HG02981 (cell line): ENCODE results near the gene AHCY.
"Not testable (repeated sequence)": the region's sequence is repeated elsewhere in the genome, so short reads cannot be mapped to it uniquely, and the experiment has no call there.

Experiments
- ATAC-seq: cut with Tn5 transposase; IDR thresholded peaks from one replicate; pipeline ENCODE4 v1.9.1; 2021; ENCODE audit warnings: mild to moderate bottlenecking, moderate library complexity; ENCODE audit not compliant: unreplicated experiment

The AHCY gene

DNA sequence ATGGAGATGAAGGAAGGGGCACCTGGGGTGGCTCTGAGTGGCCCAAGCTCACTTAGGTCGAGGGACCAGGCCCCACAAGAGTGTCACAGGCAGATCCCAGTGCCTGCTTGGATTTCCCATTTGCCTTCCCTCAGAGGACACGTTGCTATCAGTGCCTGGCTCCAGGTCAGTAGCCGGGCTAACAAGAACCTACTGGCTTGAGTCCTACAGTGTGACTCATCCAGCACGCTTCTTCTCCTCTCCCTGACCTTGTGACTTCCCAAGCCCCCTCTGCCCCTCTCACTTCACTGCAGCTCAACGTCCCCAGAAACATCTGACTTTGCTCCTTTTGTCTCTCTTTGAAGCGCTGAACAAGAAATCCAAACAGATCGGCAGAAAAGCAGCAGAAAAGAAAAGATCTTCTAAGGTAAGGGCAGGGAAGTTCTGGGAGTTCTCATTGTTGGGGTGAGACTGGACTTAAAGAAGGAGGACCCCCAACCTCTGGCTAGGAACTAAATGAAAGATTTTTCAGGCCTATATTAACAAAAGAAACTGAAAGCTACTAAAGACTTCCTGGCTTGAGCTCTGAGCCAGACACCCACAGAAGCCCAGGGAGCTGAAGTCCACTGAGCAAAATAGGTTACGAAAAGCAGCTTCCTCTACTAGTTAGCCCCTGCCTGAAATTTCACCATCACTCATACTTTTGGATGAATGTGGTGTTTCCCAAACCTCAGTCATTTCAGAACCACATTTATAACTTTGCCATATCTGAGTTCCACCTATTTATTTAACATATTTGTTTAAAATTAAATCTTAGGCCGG is 40.5 kb downstream of the AHCY start:
- no peak for ATAC-seq

DNA sequence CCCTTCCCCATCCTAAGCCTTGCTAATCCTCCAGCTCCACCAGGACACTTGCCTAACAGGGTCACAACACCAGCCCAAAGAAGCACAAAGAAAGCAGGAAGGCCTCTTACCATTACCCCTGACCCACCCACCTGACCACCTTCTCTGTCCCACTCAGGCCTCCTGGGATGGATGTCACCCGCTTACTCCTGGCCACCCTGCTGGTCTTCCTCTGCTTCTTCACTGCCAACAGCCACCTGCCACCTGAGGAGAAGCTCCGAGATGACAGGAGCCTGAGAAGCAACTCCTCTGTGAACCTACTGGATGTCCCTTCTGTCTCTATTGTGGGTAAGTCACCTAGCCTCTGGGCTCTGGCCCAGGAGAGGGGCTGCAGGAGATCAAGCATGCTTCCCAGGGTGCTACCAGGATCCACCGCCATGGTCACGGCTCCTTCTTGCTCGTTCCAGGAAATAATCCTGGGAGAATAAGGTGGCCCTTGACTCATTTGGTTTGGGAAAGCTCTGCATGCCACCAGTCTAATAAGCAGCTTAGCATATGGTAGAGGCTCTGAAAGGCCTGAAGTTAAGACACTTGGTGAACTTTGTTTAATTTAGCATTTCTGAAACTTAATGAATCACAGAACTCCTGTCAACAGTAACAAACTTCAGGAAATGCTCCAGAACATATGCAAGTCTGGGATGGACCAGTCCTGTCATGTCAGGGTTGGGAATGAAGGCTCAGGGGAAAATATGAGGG is 42.8 kb downstream of the AHCY start:
- no peak for ATAC-seq

DNA sequence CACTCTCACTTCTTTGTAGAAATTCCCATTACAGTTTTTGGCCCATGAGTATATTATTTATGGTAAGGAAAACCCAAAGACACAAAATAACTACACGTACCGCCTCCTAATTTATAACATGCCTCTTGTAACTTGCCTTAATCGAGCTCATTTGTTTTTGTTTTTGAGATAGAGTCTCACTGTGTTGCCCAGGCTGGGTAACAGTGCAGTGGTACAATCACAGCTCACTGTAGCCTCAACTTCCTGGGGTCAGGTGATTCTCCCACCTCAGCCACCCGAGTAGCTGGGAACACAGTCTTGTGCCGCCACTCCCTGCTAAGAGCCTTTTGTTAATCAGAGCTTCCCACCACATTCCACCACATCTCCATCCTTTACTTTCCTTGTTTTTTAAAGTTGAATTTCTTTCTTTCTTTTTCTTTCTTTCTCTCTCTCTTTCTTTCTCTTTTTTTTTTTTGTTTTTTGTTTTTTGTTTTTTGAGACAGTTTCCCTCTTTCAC is 46.5 kb downstream of the AHCY start:
- ATAC-seq, result no peak

DNA sequence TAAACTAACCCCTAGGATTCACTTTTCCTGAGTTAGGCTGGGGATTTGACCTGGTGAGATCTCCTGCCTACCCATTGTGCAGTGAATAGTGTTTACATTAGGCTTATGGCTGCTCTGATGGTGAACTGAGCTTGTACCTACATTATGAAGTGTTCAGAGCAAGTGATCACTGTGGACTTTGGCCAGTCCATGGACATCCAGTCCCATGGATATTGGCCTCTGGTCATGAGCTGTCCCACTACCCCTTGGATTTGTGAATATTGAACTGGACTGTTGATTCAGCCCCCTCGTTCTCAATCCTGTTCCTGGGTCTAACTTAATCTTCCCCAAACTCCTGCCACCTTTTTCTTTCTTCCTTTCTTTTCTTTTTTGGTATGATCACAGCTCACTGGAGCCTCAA is 48.2 kb downstream of the AHCY start:
- ATAC-seq, result no peak

DNA sequence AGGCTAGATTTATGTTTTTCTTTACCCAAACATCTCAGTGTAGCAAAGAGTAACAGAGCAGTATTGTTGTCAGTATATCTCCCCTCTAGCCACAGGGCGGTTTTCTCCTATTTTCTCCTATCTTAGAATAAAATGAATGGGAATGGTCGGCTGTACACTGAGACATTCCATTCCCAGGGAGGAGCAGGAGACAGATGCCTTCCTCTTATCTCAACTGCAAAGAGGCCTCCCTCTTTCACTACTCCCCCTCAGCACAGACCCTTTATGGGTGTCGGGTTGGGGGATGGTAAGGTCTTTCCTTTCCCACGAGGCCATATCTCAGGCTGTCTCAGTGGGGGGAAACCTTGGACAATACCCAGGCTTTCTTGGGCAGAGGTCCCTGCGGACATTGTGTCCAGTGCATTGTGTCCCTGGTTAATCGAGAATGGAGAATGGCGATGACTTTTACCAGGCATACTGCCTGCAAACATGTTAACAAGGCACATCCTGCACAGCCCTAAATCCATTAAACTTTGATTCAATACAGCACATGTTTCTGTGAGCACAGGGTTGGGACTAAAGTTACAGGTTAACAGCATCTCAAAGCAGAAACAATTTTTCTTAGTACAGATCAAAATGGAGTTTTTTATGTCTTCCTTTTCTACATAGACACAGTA is 50.6 kb downstream of the AHCY start:
- ATAC-seq, result not testable (repeated sequence)

DNA sequence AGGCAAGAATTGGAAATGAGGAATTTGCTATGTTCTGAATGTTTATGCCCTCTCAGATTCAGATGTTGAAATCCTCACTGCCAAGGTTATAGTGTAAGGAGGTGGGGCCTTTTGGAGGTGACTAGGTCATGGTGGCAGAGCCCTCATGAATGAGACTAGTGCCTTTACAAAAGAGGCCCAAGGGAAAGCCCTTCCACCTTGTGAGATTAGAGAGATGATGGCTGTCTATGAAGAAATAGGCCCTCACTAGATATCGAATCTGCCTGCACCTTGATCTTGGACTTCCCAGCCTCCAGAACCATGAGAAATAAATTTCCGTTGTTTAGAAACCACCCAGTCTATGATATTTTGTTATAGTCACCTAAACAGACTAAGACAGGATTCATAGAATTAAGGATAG is 51.5 kb downstream of the AHCY start:
- no peak for ATAC-seq

DNA sequence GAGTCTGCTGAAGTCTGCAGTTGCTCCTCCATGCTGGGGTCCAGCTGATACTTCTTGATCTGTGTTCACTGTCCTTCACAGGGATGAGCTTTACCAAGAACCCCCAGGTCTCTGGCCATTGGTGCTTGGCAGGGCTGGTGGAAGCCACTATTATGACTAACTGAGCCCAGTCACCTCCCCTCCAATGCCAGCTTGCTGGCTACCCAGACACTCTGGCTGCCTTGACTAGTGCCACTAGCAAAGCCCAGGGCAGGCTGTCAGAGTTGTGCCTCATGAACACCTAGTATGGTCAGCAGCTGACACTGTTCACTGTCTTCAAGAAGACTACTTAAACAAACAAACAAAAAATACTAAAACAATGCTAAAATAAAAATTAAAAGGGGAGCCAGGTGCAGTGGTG is 53.1 kb downstream of the AHCY start:
- ATAC-seq, result no peak

DNA sequence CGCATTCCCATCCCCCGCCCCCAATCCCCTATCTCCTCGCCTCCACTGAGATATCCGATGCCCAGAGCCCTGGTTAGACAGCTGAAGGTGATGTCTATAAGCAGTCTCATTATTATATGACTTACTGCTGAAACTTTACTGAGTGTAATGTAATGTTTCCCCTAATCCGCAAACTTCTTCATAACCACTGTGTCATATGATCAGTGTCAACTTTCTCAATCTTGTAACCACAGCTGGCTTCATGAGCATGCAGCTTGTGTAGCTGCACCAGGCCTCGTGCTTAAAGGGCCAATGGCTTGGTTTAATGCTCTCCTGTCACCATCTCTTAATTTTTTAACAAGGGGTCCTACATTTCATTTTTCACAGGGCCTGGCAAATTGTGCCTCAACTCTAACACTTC is 53.9 kb downstream of the AHCY start:
- ATAC-seq, result peak; percentile 48

DNA sequence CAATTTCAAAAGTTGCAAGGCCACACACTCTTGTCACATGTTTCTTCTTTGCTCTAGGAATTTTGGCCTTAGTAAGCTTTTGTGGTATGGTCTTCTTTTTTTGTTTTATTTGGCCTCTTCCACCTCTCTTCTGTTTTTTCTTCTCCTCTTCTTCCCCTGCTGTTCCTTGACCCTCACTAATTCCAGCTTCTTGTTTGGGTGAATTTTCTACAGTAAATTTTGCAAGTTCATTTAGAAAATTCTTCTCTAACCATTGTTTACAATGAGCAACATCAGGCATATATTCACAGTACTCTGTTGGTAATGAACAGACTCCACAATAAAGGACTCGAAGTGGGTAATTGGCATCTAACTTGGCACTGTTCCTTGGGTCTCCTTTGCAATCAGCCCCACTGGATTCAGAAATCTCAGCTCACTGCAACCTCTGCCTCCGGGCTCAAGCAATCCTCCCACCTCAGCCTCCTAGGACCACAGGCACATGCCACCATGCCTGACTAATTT is 57.0 kb downstream of the AHCY start:
- ATAC-seq, result no peak

DNA sequence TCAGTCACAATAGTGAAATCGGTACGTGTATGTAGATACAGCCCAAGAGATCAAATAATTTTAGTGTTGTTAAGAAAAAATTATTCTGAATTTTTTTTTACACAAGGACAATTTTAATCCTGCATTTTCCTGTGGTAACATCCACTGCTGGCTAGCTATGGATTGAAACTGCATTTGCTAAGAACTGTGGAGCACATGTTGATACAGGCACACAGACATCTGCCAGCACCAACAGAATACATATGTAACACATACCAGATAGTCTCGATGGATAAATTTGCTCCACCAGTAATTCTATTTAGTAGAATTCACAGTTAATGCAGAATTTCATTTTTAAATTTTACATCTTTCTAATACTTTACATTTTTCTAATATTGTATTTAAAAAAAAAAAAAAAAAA is 59.8 kb downstream of the AHCY start:
- ATAC-seq, result no peak

DNA sequence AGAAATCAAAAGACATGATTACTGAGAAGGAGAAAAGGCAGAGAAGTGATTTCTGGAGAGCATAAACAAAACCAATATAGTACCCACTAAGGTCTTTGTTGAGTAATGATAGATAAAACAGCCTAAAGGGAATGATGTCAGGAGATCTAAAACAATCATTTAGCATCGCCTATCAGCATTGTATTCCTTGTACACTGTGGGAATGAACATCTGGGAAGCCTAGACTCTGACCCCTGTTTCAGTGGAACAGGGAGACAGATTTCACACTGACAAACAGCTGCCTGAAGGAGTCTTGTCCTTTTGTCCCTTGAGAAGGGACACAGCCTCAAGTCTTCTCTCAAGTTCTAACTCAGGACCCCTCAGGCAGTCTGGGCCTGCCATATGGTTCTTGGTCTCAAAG is 60.3 kb downstream of the AHCY start:
- no peak for ATAC-seq

DNA sequence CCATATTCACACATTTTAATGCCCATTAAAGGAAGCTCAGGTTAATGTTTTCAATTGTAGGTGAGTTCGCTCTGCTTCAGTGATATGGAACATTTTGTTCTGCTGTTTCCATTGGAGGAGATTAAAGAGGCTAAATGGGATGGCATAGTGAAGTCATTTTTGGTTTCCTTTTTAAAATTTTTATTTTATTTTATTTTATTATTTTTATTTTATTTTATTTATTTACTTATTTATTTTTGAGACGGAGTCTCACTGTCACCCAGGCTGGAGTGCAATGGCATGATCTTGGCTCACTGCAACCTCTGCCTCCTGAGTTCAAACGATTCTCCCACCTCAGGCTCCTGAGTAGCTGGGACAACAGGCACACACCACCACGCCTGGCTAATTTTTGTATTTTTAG is 61.1 kb downstream of the AHCY start:
- not testable (repeated sequence) for ATAC-seq

DNA sequence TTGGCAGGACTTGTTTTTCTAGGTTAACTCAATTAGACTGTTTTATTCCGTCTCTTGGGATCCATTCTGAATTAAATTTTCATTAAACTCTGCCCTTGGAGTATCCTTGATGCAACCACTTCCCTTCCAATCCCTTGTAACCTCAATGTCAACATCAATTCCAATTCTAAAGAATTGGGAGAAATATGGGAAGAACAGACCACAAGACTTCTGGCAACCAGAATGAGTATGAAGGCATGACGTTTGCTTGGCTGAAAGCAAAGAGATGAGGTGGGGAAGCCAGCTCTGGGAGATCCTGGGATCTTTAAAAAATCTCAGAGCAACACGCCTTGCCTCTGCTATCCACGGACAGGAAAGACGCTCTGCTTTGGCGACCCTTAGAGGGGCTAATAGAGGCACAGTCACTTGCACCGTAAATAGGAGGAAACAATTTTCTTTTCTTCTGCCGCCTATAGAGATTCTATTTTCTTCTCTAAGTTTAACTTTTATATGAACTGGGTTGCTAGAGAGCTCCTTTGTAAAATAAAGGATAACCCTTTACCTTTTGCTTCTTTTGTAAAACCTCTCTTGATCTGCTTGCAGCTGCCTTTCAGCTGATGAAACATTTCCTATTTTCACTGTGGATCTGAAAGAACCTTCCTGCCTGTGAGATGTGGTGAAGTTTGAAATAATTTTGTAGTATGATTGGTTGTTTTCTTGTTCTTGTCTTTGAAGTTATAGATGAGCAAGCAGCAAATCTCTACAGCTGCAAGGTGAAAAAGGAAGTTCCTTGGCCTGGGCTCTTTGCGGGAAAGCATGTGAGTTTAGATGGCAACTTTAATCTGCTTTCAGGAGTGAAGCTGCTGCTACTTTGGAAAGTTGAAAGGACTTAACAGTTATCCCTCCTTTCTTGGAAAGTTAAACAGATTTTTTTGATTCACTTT is 62.2 kb downstream of the AHCY start, which contains the start of gene ASIP:
Gene ASIP, plus strand, starts transcription at position 731 of the 923 bp plus-strand sequence. CDS start 18,952 bp downstream, outside the sequence.
- no peak for ATAC-seq

DNA sequence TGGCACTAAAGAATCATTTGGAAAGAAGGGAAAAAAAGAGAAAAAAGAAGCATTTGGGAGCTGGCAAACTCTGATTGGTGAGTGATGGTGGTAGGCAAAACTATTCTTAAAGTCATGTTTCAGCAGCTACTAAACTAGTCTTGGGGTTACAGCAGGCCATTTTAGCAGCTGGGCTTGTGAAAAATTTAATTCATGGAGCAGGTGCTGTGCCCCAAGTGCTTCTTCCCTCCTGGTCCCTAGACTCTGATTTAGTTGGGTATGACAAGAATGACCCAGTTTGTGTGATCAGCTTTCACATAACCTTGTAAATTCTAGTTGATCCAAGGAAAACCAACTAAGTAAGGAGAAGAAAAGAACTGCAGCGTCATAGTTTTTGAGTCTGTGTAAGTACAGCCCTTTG is 63.0 kb downstream of the AHCY start:
- ATAC-seq, result no peak

DNA sequence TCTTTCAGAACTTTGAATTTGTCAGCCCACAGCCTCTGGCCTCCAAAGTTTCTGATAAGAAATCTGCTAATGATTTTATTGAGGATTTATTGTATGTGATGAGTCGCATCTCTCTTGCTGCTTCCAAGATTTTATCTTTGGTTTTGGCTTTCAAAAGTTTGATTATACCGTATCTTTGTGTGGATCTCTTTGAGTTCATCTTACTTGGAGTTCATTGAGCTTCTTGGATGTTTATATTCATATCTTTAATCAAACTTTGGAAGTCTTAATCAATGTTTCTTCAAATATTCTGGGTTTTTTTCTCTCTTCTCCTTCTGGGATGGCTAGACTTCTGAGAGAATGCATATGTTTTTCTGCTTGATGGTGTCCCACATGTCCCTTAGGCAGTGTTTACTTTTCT is 65.2 kb downstream of the AHCY start:
- no peak for ATAC-seq

DNA sequence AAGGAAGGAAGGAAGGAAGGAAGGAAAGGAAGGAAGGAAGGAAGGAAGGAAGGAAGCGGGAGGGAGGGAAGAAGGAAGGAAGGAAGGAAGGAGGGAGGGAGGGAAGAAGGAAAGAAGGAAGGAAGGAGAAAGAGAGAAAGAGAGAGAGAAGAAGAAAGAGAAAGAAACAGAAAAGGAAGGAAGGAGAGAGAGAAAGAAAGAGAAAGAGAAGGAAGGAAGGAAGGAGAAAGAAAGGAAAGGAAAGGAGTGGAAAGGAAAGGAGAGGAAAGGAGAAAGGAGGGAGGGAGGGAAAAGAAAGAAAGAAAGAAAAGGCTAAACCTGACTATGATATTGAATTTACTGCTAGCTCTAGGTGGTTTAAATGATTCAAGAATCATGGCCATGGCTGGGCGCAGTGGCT is 67.3 kb downstream of the AHCY start:
- no peak for ATAC-seq

DNA sequence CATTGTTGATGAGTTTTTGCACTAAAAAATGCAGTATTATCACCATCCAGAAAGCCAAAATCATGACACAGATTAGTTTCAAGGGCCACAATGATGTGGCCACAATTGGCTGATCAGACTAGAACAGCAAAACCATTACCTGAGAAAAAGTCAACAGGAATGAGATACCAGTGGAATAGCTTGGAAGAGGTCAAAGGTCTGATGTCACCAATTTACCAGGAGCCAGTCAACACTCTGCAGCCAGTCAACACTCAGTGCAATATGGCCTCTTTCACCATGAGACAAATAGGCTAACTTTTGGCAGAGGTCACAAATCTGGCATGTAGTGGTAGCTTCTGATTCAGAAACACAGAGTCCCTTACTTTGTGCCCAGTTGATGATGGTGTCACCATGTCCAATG is 69.5 kb downstream of the AHCY start:
- no peak for ATAC-seq

DNA sequence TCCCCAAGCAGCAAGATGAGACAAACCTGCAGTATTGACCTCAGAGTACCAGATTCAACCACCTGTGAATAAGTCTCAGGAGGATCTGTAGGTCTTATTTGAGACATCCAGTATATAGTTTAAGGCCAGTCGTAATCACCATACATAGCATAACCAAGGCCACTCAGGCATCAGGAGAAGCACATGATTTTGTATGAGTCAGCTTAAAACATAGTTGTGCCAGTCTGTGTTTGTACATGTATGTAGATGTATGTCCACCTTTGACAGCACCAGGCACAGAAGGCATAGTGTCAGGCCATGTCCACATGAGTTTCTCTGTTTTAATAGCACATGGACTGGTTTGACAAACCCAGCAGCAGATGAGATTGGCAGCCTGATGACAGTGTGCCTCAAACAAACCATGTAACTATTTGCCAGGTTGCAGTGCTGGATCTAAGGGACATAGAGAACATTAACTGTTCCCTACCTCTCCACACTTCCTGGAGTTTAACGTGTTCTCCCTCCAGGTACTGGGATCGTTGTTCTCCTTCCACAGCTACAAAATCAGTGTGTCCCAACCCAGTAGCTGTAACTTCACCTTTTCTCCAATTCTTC is 70.6 kb downstream of the AHCY start:
- no peak for ATAC-seq

DNA sequence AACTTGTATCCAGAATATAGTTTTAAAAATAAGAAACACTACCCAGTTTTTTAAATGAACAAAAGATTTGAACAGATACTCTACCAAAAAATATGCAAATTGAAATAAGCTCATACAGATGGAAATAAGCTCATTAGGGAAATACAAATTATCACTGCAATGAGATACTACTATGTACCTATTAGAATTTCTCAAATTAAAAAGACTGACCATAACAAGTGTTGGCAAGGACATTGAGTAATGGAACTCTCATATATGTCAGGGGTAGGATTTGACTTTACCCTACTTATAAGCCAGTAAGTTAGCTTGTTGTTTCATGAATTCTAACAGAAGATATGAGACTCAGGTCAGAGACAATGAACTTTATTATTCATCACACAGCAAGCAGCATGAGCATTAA is 71.5 kb downstream of the AHCY start:
- no peak for ATAC-seq
